Ovary (tissue), 3 donors: ENCODE measurements around the gene TBL1XR1.

ENCODE experiments used
- POLR2A ChIP-seq: fragments of 450-650 bp; IDR thresholded peaks from one replicate; pipeline ENCODE4 v1.6.1; 2017; ENCODE audit warnings: antibody characterized with exemption, mild to moderate bottlenecking, moderate library complexity
- TF ChIP-seq, protein P1 (sequence below), 3 donors: fragments of 450-650 bp in 2 of 3; fragments of 200-600 bp in 1 of 3; IDR thresholded peaks; one replicate each; pipeline versions ENCODE4 v1.5.1 to v1.8.0; 2016 to 2022; ENCODE audit warnings: antibody characterized with exemption in 3 of 3, mild to moderate bottlenecking in 1 of 3
- donor health status: DM: no; HTN: no; CAD: no.

GRCh38 chr3:177110386-177110785 is 86.9 kb downstream of the TBL1XR1 start:
- no peak for TF ChIP-seq POLR2A
- TF ChIP-seq, protein P1, sequence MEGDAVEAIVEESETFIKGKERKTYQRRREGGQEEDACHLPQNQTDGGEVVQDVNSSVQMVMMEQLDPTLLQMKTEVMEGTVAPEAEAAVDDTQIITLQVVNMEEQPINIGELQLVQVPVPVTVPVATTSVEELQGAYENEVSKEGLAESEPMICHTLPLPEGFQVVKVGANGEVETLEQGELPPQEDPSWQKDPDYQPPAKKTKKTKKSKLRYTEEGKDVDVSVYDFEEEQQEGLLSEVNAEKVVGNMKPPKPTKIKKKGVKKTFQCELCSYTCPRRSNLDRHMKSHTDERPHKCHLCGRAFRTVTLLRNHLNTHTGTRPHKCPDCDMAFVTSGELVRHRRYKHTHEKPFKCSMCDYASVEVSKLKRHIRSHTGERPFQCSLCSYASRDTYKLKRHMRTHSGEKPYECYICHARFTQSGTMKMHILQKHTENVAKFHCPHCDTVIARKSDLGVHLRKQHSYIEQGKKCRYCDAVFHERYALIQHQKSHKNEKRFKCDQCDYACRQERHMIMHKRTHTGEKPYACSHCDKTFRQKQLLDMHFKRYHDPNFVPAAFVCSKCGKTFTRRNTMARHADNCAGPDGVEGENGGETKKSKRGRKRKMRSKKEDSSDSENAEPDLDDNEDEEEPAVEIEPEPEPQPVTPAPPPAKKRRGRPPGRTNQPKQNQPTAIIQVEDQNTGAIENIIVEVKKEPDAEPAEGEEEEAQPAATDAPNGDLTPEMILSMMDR (IDR thresholded peaks at IDR 0.05), result no peak
